Sigmoid colon (tissue), 7 donors: ENCODE results near the gene FTCD. TPM values are rescaled to one million over a fixed set of nuclear protein-coding genes. Genes with fewer than 3 reads are reported as not detected.

Source experiments
- DNase-seq: peaks from one replicate; pipeline ENCODE4 v3.0.0-alpha.2; 2019
- H3K27ac ChIP-seq, 4 donors: fragments of 200-600 bp; sonication (generic); one replicate each; pipeline ENCODE4 v1.5.1; 2016 to 2019; ENCODE audit warnings: mild to moderate bottlenecking in 1 of 4
- H3K27me3 ChIP-seq, 3 donors: fragments of 200-600 bp; sonication (generic); one replicate each; pipeline ENCODE4 v1.5.1; 2019; ENCODE audit warnings: mild to moderate bottlenecking in 1 of 3
- H3K36me3 ChIP-seq, 4 donors: fragments of 200-600 bp; sonication (generic); one replicate each; pipeline ENCODE4 v1.5.1; 2016 to 2019
- H3K4me1 ChIP-seq, 4 donors: fragments of 200-600 bp; sonication (generic); one replicate each; pipeline ENCODE4 v1.5.1; 2017 to 2019
- H3K4me3 ChIP-seq, 4 donors: fragments of 200-600 bp; sonication (generic); one replicate each; pipeline ENCODE4 v1.5.1; 2017 to 2019; ENCODE audit warnings: mild to moderate bottlenecking in 2 of 4, moderate library complexity in 1 of 4
- H3K9me3 ChIP-seq, 4 donors: fragments of 200-600 bp in 3 of 4; sonication (generic) in 3 of 4; one replicate each; pipeline versions ENCODE4 v1.5.1 to v1.6.1; 2013 to 2019
- EP300 ChIP-seq, 4 donors: sonication (generic); formaldehyde crosslinking; IDR thresholded peaks; one replicate each; pipeline ENCODE4 v1.6.1; 2017; ENCODE audit warnings: antibody characterized with exemption in 4 of 4
- POLR2A ChIP-seq, 2 donors: fragments of 450-650 bp; IDR thresholded peaks; one replicate each; pipeline ENCODE4 v1.6.1; 2016; ENCODE audit warnings: antibody characterized with exemption in 2 of 2, mild to moderate bottlenecking in 2 of 2, moderate library complexity in 2 of 2
- POLR2AphosphoS5 ChIP-seq, 4 donors: sonication (generic); formaldehyde crosslinking; IDR thresholded peaks; one replicate each; pipeline ENCODE4 v1.6.1; 2017; ENCODE audit warnings: antibody characterized with exemption in 4 of 4
- WGBS, 2 donors: extraction: QIAGEN DNeasy Blood & Tissue Kit; methylation state at CpG; one replicate each; pipeline ENCODE4 v1.1.7; 2013; 5-methylcytosine and 5-hydroxymethylcytosine counted together
- intact Hi-C: fragments of 100-400 bp; cut with DNase I; formaldehyde crosslinking; loops from one replicate; pipeline ENCODE4 v1.15.1; 2023
- polyA plus RNA-seq, 3 donors: library from polyadenylated mRNA; stranded (reverse); fragments of 200-250 nt; gene quantifications; one replicate each; pipeline ENCODE4 v1.2.3, GENCODE V29; 2013
- total RNA-seq, 4 donors: library from RNA; depleted of rRNA; stranded (reverse); fragments of >200 nt; gene quantifications; one replicate each; pipeline ENCODE4 v1.1.0, GENCODE V29; 2016
- TF ChIP-seq, protein P1 (sequence below), 4 experiments: fragments of 450-650 bp in 3 of 4; fragments of 200-600 bp in 1 of 4; IDR thresholded peaks; one replicate each; pipeline ENCODE4 v1.5.1; 2016 to 2019; ENCODE audit warnings: antibody characterized with exemption in 4 of 4, mild to moderate bottlenecking in 3 of 4, moderate library complexity in 2 of 4
- donor health status: healthy with polysubstance abuse.
- donor health status: Bipolar disorder and iron deficiency.
- donor health status: healthy.

Gene FTCD
- total and polyA plus RNA-seq, 7 donors = 0.20 to 1.4 TPM; not detected in 5

DNA sequence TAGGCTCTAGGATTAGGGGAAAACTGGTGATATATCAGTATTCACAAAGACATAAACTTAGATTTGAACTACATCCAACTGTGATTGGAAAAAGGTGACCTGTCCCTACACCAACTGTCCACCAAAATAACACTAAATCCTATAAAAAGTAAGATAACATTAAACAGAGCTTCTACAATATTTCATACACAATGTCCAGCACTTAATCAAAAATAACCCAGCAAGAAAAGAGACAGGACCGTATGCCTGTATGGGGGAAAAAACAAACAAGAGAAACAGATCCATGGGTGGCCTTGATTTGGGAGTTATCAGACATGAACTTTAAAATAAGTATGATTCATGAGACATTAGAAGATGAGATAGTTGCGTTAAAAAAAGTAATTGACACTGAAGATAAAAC lies 67.2 kb downstream of the FTCD start:
- H3K4me3 ChIP-seq = no peak overlapping the region
- intact Hi-C loops = no loop called here
- no peaks in the 10 kb centered on the region for H3K27me3 ChIP-seq
- WGBS, 2 donors = 90 to 92% methylated on average over 2 of the region's 2 CpGs
- TF ChIP-seq POLR2AphosphoS5 (IDR thresholded peaks at IDR 0.05) = no peak
- no peak for TF ChIP-seq EP300 (IDR thresholded peaks at IDR 0.05)
- TF ChIP-seq, protein P1, sequence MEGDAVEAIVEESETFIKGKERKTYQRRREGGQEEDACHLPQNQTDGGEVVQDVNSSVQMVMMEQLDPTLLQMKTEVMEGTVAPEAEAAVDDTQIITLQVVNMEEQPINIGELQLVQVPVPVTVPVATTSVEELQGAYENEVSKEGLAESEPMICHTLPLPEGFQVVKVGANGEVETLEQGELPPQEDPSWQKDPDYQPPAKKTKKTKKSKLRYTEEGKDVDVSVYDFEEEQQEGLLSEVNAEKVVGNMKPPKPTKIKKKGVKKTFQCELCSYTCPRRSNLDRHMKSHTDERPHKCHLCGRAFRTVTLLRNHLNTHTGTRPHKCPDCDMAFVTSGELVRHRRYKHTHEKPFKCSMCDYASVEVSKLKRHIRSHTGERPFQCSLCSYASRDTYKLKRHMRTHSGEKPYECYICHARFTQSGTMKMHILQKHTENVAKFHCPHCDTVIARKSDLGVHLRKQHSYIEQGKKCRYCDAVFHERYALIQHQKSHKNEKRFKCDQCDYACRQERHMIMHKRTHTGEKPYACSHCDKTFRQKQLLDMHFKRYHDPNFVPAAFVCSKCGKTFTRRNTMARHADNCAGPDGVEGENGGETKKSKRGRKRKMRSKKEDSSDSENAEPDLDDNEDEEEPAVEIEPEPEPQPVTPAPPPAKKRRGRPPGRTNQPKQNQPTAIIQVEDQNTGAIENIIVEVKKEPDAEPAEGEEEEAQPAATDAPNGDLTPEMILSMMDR (IDR thresholded peaks at IDR 0.05) = no peak
- TF ChIP-seq POLR2A (IDR thresholded peaks at IDR 0.05) = no peak
- no peaks in the 10 kb centered on the region for H3K36me3 ChIP-seq
- peaks cover 0 to 35% (median 26%) of the 10 kb centered on the region in 4 donors for H3K4me1 ChIP-seq
- H3K9me3 ChIP-seq = no peaks in the 10 kb centered on the region
- H3K27ac ChIP-seq = peak overlapping the region in 1 of 4 donors; percentile 62
- DNase-seq = no peak

DNA sequence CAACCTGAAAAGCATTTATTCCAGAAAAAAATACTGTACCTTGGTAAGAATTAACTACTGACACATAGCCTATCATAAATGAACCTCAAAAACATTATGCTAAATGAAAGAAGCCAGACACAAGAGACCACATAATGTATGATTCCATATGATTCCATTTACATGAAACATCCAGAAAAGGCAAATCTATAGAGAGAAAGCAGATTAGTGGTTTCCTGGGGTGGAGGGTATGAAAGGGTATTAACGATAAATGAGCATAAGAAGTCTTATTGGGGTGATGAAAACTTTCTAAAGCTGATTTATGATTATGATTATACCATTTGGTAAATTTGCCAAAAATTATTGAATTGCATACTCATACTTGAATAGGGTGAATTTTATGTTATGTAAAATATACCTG lies 67.7 kb downstream of the FTCD start:
- H3K27me3 ChIP-seq = no peaks in the 10 kb centered on the region
- H3K4me1 ChIP-seq = peaks cover 0 to 33% (median 23%) of the 10 kb centered on the region in 4 donors
- intact Hi-C loops = no loop called here
- TF ChIP-seq, protein P1 (IDR thresholded peaks at IDR 0.05) = no peak
- no peak for TF ChIP-seq EP300 (IDR thresholded peaks at IDR 0.05)
- no peak for TF ChIP-seq POLR2A (IDR thresholded peaks at IDR 0.05)
- no peak for TF ChIP-seq POLR2AphosphoS5 (IDR thresholded peaks at IDR 0.05)
- H3K36me3 ChIP-seq = no peaks in the 10 kb centered on the region
- DNase-seq = no peak
- H3K4me3 ChIP-seq = no peak overlapping the region
- WGBS, 2 donors = 87 to 89% methylated on average over 1 of the region's 1 CpG
- no peaks in the 10 kb centered on the region for H3K9me3 ChIP-seq
- no peak overlapping the region for H3K27ac ChIP-seq

Other genes with a start within 250 kb of the FTCD start
- 1,000 to 10,000 TPM in 2 of 4 donors, 100 to 1,000 TPM in 2; 622 to 1,755 (median 1,184) TPM for gene COL6A1, start 173.8 kb downstream of the FTCD start, total RNA-seq
- gene COL6A1, start 173.8 kb downstream of the FTCD start, polyA plus RNA-seq = 100 to 1,000 TPM in 1 of 3 donors, 10 to 100 TPM in 2; 14.3 to 131 (median 28.2) TPM
- gene COL6A2, start 57.5 kb downstream of the FTCD start, total RNA-seq = 1,000 to 10,000 TPM in 2 of 4 donors, 100 to 1,000 TPM in 2; 570 to 1,745 (median 1,082) TPM
- 100 to 1,000 TPM in 1 of 3 donors, 10 to 100 TPM in 2; 14.3 to 233 (median 37.8) TPM for gene COL6A2, start 57.5 kb downstream of the FTCD start, polyA plus RNA-seq
- gene SPATC1L, start 28.9 kb upstream of the FTCD start, total RNA-seq = 10 to 100 TPM in 1 of 4 donors, 1 to 10 TPM in 2, under 1 TPM in 1; 0.95 to 18.3 (median 7.1) TPM
- gene SPATC1L, start 28.9 kb upstream of the FTCD start, polyA plus RNA-seq = 10 to 100 TPM in 1 of 3 donors, 1 to 10 TPM in 2; 3.2 to 11.0 (median 7.8) TPM
- gene LSS, start 73.2 kb upstream of the FTCD start, total RNA-seq = 10 to 100 TPM; 47.6 to 63.7 (median 57.0) TPM
- 10 to 100 TPM; 17.4 to 78.6 (median 27.5) TPM for gene LSS, start 73.2 kb upstream of the FTCD start, polyA plus RNA-seq
- gene MCM3AP, start 130.0 kb upstream of the FTCD start, total RNA-seq = 10 to 100 TPM; 41.1 to 92.8 (median 52.5) TPM
- gene MCM3AP, start 130.0 kb upstream of the FTCD start, polyA plus RNA-seq = 10 to 100 TPM; 16.9 to 53.1 (median 19.8) TPM
- 10 to 100 TPM in 3 of 4 donors, 1 to 10 TPM in 1; 9.0 to 15.1 (median 13.2) TPM for gene YBEY, start 130.8 kb upstream of the FTCD start, total RNA-seq
- 10 to 100 TPM; 16.2 to 36.6 (median 30.3) TPM for gene YBEY, start 130.8 kb upstream of the FTCD start, polyA plus RNA-seq
- gene C21orf58, start 168.3 kb upstream of the FTCD start, total RNA-seq = 1 to 10 TPM; 1.4 to 4.7 (median 1.9) TPM
- gene C21orf58, start 168.3 kb upstream of the FTCD start, polyA plus RNA-seq = 1 to 10 TPM in 2 of 3 donors, under 1 TPM in 1; 0.92 to 7.4 (median 1.8) TPM
- 10 to 100 TPM; 17.4 to 49.6 (median 26.0) TPM for gene PCNT, start 168.6 kb upstream of the FTCD start, total RNA-seq
- gene PCNT, start 168.6 kb upstream of the FTCD start, polyA plus RNA-seq = 10 to 100 TPM in 1 of 3 donors, 1 to 10 TPM in 2; 6.0 to 20.7 (median 6.2) TPM